ENCODE data around the gene SRC.

GRCh38 chr20:37438464-37439222, 92.7 kb downstream of the SRC start:
- TF ChIP-seq, protein P1, sequence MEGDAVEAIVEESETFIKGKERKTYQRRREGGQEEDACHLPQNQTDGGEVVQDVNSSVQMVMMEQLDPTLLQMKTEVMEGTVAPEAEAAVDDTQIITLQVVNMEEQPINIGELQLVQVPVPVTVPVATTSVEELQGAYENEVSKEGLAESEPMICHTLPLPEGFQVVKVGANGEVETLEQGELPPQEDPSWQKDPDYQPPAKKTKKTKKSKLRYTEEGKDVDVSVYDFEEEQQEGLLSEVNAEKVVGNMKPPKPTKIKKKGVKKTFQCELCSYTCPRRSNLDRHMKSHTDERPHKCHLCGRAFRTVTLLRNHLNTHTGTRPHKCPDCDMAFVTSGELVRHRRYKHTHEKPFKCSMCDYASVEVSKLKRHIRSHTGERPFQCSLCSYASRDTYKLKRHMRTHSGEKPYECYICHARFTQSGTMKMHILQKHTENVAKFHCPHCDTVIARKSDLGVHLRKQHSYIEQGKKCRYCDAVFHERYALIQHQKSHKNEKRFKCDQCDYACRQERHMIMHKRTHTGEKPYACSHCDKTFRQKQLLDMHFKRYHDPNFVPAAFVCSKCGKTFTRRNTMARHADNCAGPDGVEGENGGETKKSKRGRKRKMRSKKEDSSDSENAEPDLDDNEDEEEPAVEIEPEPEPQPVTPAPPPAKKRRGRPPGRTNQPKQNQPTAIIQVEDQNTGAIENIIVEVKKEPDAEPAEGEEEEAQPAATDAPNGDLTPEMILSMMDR (IDR thresholded peaks at IDR 0.05; ENCODE audit: extremely low read depth in 1 of 2, insufficient read depth in 1 of 2, low read depth in 1 of 2, low read length in 2 of 2): no peak
- TF ChIP-seq EZH2 (IDR thresholded peaks at IDR 0.05; ENCODE audit: borderline replicate concordance, low read depth, low read length, severe bottlenecking): no peak
- no peak for TF ChIP-seq POLR2AphosphoS5 (IDR thresholded peaks at IDR 0.05; ENCODE audit: insufficient read depth, low read depth, low read length)
- TF ChIP-seq POLR2A (IDR thresholded peaks at IDR 0.05; ENCODE audit: low read depth, low read length): no peak
- TF ChIP-seq FOS (IDR thresholded peaks at IDR 0.05; ENCODE audit: borderline replicate concordance, insufficient read depth, low read length): no peak
- TF ChIP-seq MYC (IDR thresholded peaks at IDR 0.05; ENCODE audit: low read depth, low read length): no peak

All from endothelial cell of umbilical vein (primary cell).